Fibroblast of skin of left quadriceps (primary cell): Measurements from ENCODE around the gene ASAP2.

Source experiments
- DNase-seq, 2 experiments: peaks; one replicate each; pipeline ENCODE4 v3.0.0-alpha.2; 2013; ENCODE audit warnings: low read depth in 2 of 2

Gene ASAP2

GRCh38 chr2:9184361-9184760, 22.3 kb upstream of the ASAP2 start:
- DNase-seq, result no peak

- no peak for DNase-seq
Measured at GRCh38 chr2:9187620-9188214, 18.9 kb upstream of the ASAP2 start.

GRCh38 chr2:9188823-9189222, 17.8 kb upstream of the ASAP2 start:
- no peak for DNase-seq

- DNase-seq, result no peak
Measured at GRCh38 chr2:9189901-9190300, 16.7 kb upstream of the ASAP2 start.

GRCh38 chr2:9191041-9191481, 15.6 kb upstream of the ASAP2 start:
- DNase-seq, result peak; percentile 48 to 52

- DNase-seq, result no peak
Measured at GRCh38 chr2:9192712-9193111, 13.9 kb upstream of the ASAP2 start.

- DNase-seq, result no peak
Measured at GRCh38 chr2:9194352-9194751, 12.3 kb upstream of the ASAP2 start.

- no peak for DNase-seq
Measured at GRCh38 chr2:9196637-9197036, 10.0 kb upstream of the ASAP2 start.

GRCh38 chr2:9197916-9198315, 8.7 kb upstream of the ASAP2 start:
- DNase-seq, result no peak

- DNase-seq, result no peak
Measured at GRCh38 chr2:9199716-9200632, 6.6 kb upstream of the ASAP2 start.

GRCh38 chr2:9200633-9201015, 6.0 kb upstream of the ASAP2 start:
- DNase-seq, result no peak

- no peak for DNase-seq
Measured at GRCh38 chr2:9201185-9201891, 5.3 kb upstream of the ASAP2 start.

GRCh38 chr2:9203006-9203405, 3.6 kb upstream of the ASAP2 start:
- no peak for DNase-seq

GRCh38 chr2:9203876-9204275, 2.7 kb upstream of the ASAP2 start:
- no peak for DNase-seq

- no peak for DNase-seq
Measured at GRCh38 chr2:9204939-9205338, 1.7 kb upstream of the ASAP2 start.

GRCh38 chr2:9205486-9205885, 1.1 kb upstream of the ASAP2 start:
- DNase-seq, result no peak

- no peak for DNase-seq
Measured at GRCh38 chr2:9206991-9207640, 504 bp downstream of the ASAP2 start.

- DNase-seq, result no peak
Measured at GRCh38 chr2:9207641-9208311, 1.2 kb downstream of the ASAP2 start.

- DNase-seq, result no peak
Measured at GRCh38 chr2:9208875-9209274, 2.3 kb downstream of the ASAP2 start.

GRCh38 chr2:9210030-9210429, 3.4 kb downstream of the ASAP2 start:
- DNase-seq, result no peak

GRCh38 chr2:9211496-9211895, 4.9 kb downstream of the ASAP2 start:
- DNase-seq, result no peak
